ENCODE measurements around the gene TSPAN18. TPM values are rescaled to one million over a fixed set of nuclear protein-coding genes. Genes with fewer than 3 reads are reported as not detected.

The TSPAN18 gene
- total and polyA plus RNA-seq, 2 donors, result 2.2 to 2.6 TPM

- DNase-seq (ENCODE audit: low read depth in 6 of 9, low spot score in 9 of 9), result no peak
- H3K36me3 ChIP-seq (ENCODE audit: control insufficient read depth in 2 of 2, insufficient read depth in 2 of 2, low read length in 1 of 2), result no peaks in the 10 kb centered on the region
- no peaks in the 10 kb centered on the region for H3K27me3 ChIP-seq (ENCODE audit: control insufficient read depth in 2 of 2, insufficient read depth in 1 of 2, low read length in 1 of 2)
- WGBS, result 86% methylated on average over 5 of the region's 5 CpGs
- H3K9me3 ChIP-seq (ENCODE audit: control insufficient read depth in 2 of 2, insufficient read depth in 1 of 2, low read length in 1 of 2), result no peaks in the 10 kb centered on the region
- no peak overlapping the region for H3K27ac ChIP-seq (ENCODE audit: low read depth in 1 of 2, low read length in 1 of 2)
- H3K4me1 ChIP-seq (ENCODE audit: control insufficient read depth in 2 of 2, insufficient read depth in 2 of 2, low read length in 2 of 2), result no peaks in the 10 kb centered on the region
- H3K4me3 ChIP-seq (ENCODE audit: low read length in 2 of 2), result no peak overlapping the region
Measured at GRCh38 chr11:44854086-44854485, 127.3 kb downstream of the TSPAN18 start.

GRCh38 chr11:44854741-44855492 is 128.2 kb downstream of the TSPAN18 start:
- Histone ChIP-seq H3K4me1 (ENCODE audit: control insufficient read depth in 2 of 2, insufficient read depth in 2 of 2, low read length in 2 of 2) (no peaks in the 10 kb centered on the region), H3K9me3 (ENCODE audit: control insufficient read depth in 2 of 2, insufficient read depth in 1 of 2, low read length in 1 of 2) (no peaks in the 10 kb centered on the region), H3K36me3 (ENCODE audit: control insufficient read depth in 2 of 2, insufficient read depth in 2 of 2, low read length in 1 of 2) (no peaks in the 10 kb centered on the region), H3K27ac (ENCODE audit: low read depth in 1 of 2, low read length in 1 of 2) (no peak overlapping the region), H3K27me3 (ENCODE audit: control insufficient read depth in 2 of 2, insufficient read depth in 1 of 2, low read length in 1 of 2) (no peaks in the 10 kb centered on the region), H3K4me3 (ENCODE audit: low read length in 2 of 2) (no peak overlapping the region)
- 92% methylated on average over 5 of the region's 5 CpGs for WGBS
- no peak for DNase-seq (ENCODE audit: low read depth in 6 of 9, low spot score in 9 of 9)

- Histone ChIP-seq H3K27me3 (ENCODE audit: control insufficient read depth in 2 of 2, insufficient read depth in 1 of 2, low read length in 1 of 2) (no peaks in the 10 kb centered on the region), H3K4me3 (ENCODE audit: low read length in 2 of 2) (no peak overlapping the region), H3K4me1 (ENCODE audit: control insufficient read depth in 2 of 2, insufficient read depth in 2 of 2, low read length in 2 of 2) (no peaks in the 10 kb centered on the region), H3K27ac (ENCODE audit: low read depth in 1 of 2, low read length in 1 of 2) (no peak overlapping the region), H3K36me3 (ENCODE audit: control insufficient read depth in 2 of 2, insufficient read depth in 2 of 2, low read length in 1 of 2) (no peaks in the 10 kb centered on the region), H3K9me3 (ENCODE audit: control insufficient read depth in 2 of 2, insufficient read depth in 1 of 2, low read length in 1 of 2) (no peaks in the 10 kb centered on the region)
- no peak for DNase-seq (ENCODE audit: low read depth in 6 of 9, low spot score in 9 of 9)
Measured at GRCh38 chr11:44855493-44855849, 128.7 kb downstream of the TSPAN18 start.

- Histone ChIP-seq H3K4me3 (ENCODE audit: low read length in 2 of 2) (no peak overlapping the region), H3K9me3 (ENCODE audit: control insufficient read depth in 2 of 2, insufficient read depth in 1 of 2, low read length in 1 of 2) (no peaks in the 10 kb centered on the region), H3K27ac (ENCODE audit: low read depth in 1 of 2, low read length in 1 of 2) (no peak overlapping the region), H3K27me3 (ENCODE audit: control insufficient read depth in 2 of 2, insufficient read depth in 1 of 2, low read length in 1 of 2) (peaks cover 0 to 12% of the 10 kb centered on the region in 2 donors), H3K4me1 (ENCODE audit: control insufficient read depth in 2 of 2, insufficient read depth in 2 of 2, low read length in 2 of 2) (peaks cover 0 to 3% of the 10 kb centered on the region in 2 donors), H3K36me3 (ENCODE audit: control insufficient read depth in 2 of 2, insufficient read depth in 2 of 2, low read length in 1 of 2) (no peaks in the 10 kb centered on the region)
- DNase-seq (ENCODE audit: low read depth in 6 of 9, low spot score in 9 of 9), result no peak
- 96% methylated on average over 11 of the region's 11 CpGs for WGBS
Measured at GRCh38 chr11:44857490-44858090, 130.8 kb downstream of the TSPAN18 start.

GRCh38 chr11:44858796-44859527 is 132.2 kb downstream of the TSPAN18 start:
- no peak for DNase-seq (ENCODE audit: low read depth in 6 of 9, low spot score in 9 of 9)
- Histone ChIP-seq H3K4me3 (ENCODE audit: low read length in 2 of 2) (no peak overlapping the region), H3K27me3 (ENCODE audit: control insufficient read depth in 2 of 2, insufficient read depth in 1 of 2, low read length in 1 of 2) (peaks cover 0 to 12% of the 10 kb centered on the region in 2 donors), H3K27ac (ENCODE audit: low read depth in 1 of 2, low read length in 1 of 2) (no peak overlapping the region), H3K36me3 (ENCODE audit: control insufficient read depth in 2 of 2, insufficient read depth in 2 of 2, low read length in 1 of 2) (no peaks in the 10 kb centered on the region), H3K9me3 (ENCODE audit: control insufficient read depth in 2 of 2, insufficient read depth in 1 of 2, low read length in 1 of 2) (no peaks in the 10 kb centered on the region), H3K4me1 (ENCODE audit: control insufficient read depth in 2 of 2, insufficient read depth in 2 of 2, low read length in 2 of 2) (peaks cover 0 to 4% of the 10 kb centered on the region in 2 donors)
- 93% methylated on average over 14 of the region's 14 CpGs for WGBS

- Histone ChIP-seq H3K9me3 (ENCODE audit: control insufficient read depth in 2 of 2, insufficient read depth in 1 of 2, low read length in 1 of 2) (no peaks in the 10 kb centered on the region), H3K36me3 (ENCODE audit: control insufficient read depth in 2 of 2, insufficient read depth in 2 of 2, low read length in 1 of 2) (no peaks in the 10 kb centered on the region), H3K27me3 (ENCODE audit: control insufficient read depth in 2 of 2, insufficient read depth in 1 of 2, low read length in 1 of 2) (peaks cover 0 to 12% of the 10 kb centered on the region in 2 donors), H3K27ac (ENCODE audit: low read depth in 1 of 2, low read length in 1 of 2) (no peak overlapping the region), H3K4me3 (ENCODE audit: low read length in 2 of 2) (no peak overlapping the region), H3K4me1 (ENCODE audit: control insufficient read depth in 2 of 2, insufficient read depth in 2 of 2, low read length in 2 of 2) (peaks cover 0 to 4% of the 10 kb centered on the region in 2 donors)
- WGBS, result 96% methylated on average over 5 of the region's 5 CpGs
- DNase-seq (ENCODE audit: low read depth in 6 of 9, low spot score in 9 of 9), result no peak
Measured at GRCh38 chr11:44859528-44859925, 132.8 kb downstream of the TSPAN18 start.

GRCh38 chr11:44860346-44860745 is 133.6 kb downstream of the TSPAN18 start:
- Histone ChIP-seq H3K4me3 (ENCODE audit: low read length in 2 of 2) (no peak overlapping the region), H3K27ac (ENCODE audit: low read depth in 1 of 2, low read length in 1 of 2) (no peak overlapping the region), H3K9me3 (ENCODE audit: control insufficient read depth in 2 of 2, insufficient read depth in 1 of 2, low read length in 1 of 2) (no peaks in the 10 kb centered on the region), H3K27me3 (ENCODE audit: control insufficient read depth in 2 of 2, insufficient read depth in 1 of 2, low read length in 1 of 2) (peaks cover 0 to 12% of the 10 kb centered on the region in 2 donors), H3K4me1 (ENCODE audit: control insufficient read depth in 2 of 2, insufficient read depth in 2 of 2, low read length in 2 of 2) (peaks cover 0 to 4% of the 10 kb centered on the region in 2 donors), H3K36me3 (ENCODE audit: control insufficient read depth in 2 of 2, insufficient read depth in 2 of 2, low read length in 1 of 2) (no peaks in the 10 kb centered on the region)
- no peak for DNase-seq (ENCODE audit: low read depth in 6 of 9, low spot score in 9 of 9)
- WGBS, result 92% methylated on average over 5 of the region's 5 CpGs

- H3K9me3 ChIP-seq (ENCODE audit: control insufficient read depth in 2 of 2, insufficient read depth in 1 of 2, low read length in 1 of 2), result no peaks in the 10 kb centered on the region
- no peak overlapping the region for H3K4me3 ChIP-seq (ENCODE audit: low read length in 2 of 2)
- peak in 5 of 9 donors; percentile 2 to 40 (median 4) for DNase-seq (ENCODE audit: low read depth in 6 of 9, low spot score in 9 of 9)
- H3K27me3 ChIP-seq (ENCODE audit: control insufficient read depth in 2 of 2, insufficient read depth in 1 of 2, low read length in 1 of 2), result peaks cover 0 to 12% of the 10 kb centered on the region in 2 donors
- no peaks in the 10 kb centered on the region for H3K36me3 ChIP-seq (ENCODE audit: control insufficient read depth in 2 of 2, insufficient read depth in 2 of 2, low read length in 1 of 2)
- peaks cover 0 to 4% of the 10 kb centered on the region in 2 donors for H3K4me1 ChIP-seq (ENCODE audit: control insufficient read depth in 2 of 2, insufficient read depth in 2 of 2, low read length in 2 of 2)
- H3K27ac ChIP-seq (ENCODE audit: low read depth in 1 of 2, low read length in 1 of 2), result no peak overlapping the region
- WGBS, result 19% methylated on average over 19 of the region's 19 CpGs
Measured at GRCh38 chr11:44861849-44862557, 135.2 kb downstream of the TSPAN18 start.

All from thymus (tissue), 11 donors.